Neural crest cell (in vitro differentiated cells): Measurements from ENCODE around the gene BPIFA3. TPM values are rescaled to one million over a fixed set of nuclear protein-coding genes. Genes with fewer than 3 reads are reported as not detected.

Experiments used
- DNase-seq: peaks from one replicate; pipeline ENCODE4 v3.0.0; 2021; ENCODE audit warnings: low read depth, mixed read lengths, low spot score
- H3K27ac Mint-ChIP-seq: one replicate; pipeline ENCODE4 v1.8.0; 2021; ENCODE audit warnings: mild to moderate bottlenecking, mixed read lengths; ENCODE audit not compliant: unreplicated experiment
- H3K27me3 Mint-ChIP-seq: 2 replicates; pipeline ENCODE4 v1.8.0; 2021; ENCODE audit warnings: low read depth, mild to moderate bottlenecking, mixed read lengths
- H3K36me3 Mint-ChIP-seq: 2 replicates; pipeline ENCODE4 v1.8.0; 2021; ENCODE audit warnings: low read depth, mild to moderate bottlenecking, mixed read lengths
- H3K4me1 Mint-ChIP-seq: 2 replicates; pipeline ENCODE4 v1.8.0; 2021; ENCODE audit warnings: mixed read lengths
- H3K4me3 Mint-ChIP-seq: one replicate; pipeline ENCODE4 v1.8.0; 2021; ENCODE audit warnings: mild to moderate bottlenecking, mixed read lengths
- H3K9me3 Mint-ChIP-seq: 2 replicates; pipeline ENCODE4 v1.8.0; 2021; ENCODE audit warnings: mixed read lengths
- CTCF ChIP-seq: fragments of 200-600 bp; sonication (generic); conservative IDR thresholded peaks from 2 replicates; pipeline ENCODE4 v1.5.0; 2021; ENCODE audit warnings: antibody characterized with exemption, mild to moderate bottlenecking
- total RNA-seq: library from RNA; stranded (reverse); gene quantifications from 2 replicates; pipeline ENCODE4 v1.2.1, GENCODE V29; 2021

The BPIFA3 gene
- total RNA-seq, 1 donor from 2014 or later = not detected

GRCh38 chr20:33239418-33239817, 22.3 kb downstream of the BPIFA3 start:
- Mint-ChIP-seq H3K27ac (no peak overlapping the region), H3K4me1 (no peaks in the 10 kb centered on the region), H3K27me3 (peaks cover 66% of the 10 kb centered on the region), H3K4me3 (no peak overlapping the region), H3K9me3 (no peaks in the 10 kb centered on the region), H3K36me3 (no peaks in the 10 kb centered on the region)
- no peak for TF ChIP-seq CTCF
- no peak for DNase-seq

- Mint-ChIP-seq H3K4me1 (no peaks in the 10 kb centered on the region), H3K27ac (no peak overlapping the region), H3K27me3 (peaks cover 60% of the 10 kb centered on the region), H3K9me3 (no peaks in the 10 kb centered on the region), H3K36me3 (no peaks in the 10 kb centered on the region), H3K4me3 (no peak overlapping the region)
- TF ChIP-seq CTCF = no peak
- no peak for DNase-seq
These were observed 23.0 kb downstream of the BPIFA3 start for GRCh38 chr20:33239979-33240736.

GRCh38 chr20:33240923-33241322, 23.8 kb downstream of the BPIFA3 start:
- H3K36me3 Mint-ChIP-seq = no peaks in the 10 kb centered on the region
- no peak overlapping the region for H3K27ac Mint-ChIP-seq
- H3K9me3 Mint-ChIP-seq = no peaks in the 10 kb centered on the region
- H3K4me3 Mint-ChIP-seq = no peak overlapping the region
- H3K4me1 Mint-ChIP-seq = no peaks in the 10 kb centered on the region
- TF ChIP-seq CTCF = no peak
- DNase-seq = no peak
- H3K27me3 Mint-ChIP-seq = peaks cover 53% of the 10 kb centered on the region

- Mint-ChIP-seq H3K4me1 (no peaks in the 10 kb centered on the region), H3K36me3 (no peaks in the 10 kb centered on the region), H3K4me3 (no peak overlapping the region), H3K27me3 (peaks cover 37% of the 10 kb centered on the region), H3K9me3 (no peaks in the 10 kb centered on the region), H3K27ac (no peak overlapping the region)
- no peak for DNase-seq
- TF ChIP-seq CTCF = no peak
These were observed 25.4 kb downstream of the BPIFA3 start for GRCh38 chr20:33242319-33243100.

- Mint-ChIP-seq H3K4me3 (no peak overlapping the region), H3K27ac (no peak overlapping the region), H3K36me3 (no peaks in the 10 kb centered on the region), H3K4me1 (no peaks in the 10 kb centered on the region), H3K9me3 (no peaks in the 10 kb centered on the region), H3K27me3 (peaks cover 16% of the 10 kb centered on the region)
- no peak for DNase-seq
- TF ChIP-seq CTCF = no peak
These were observed 28.9 kb downstream of the BPIFA3 start for GRCh38 chr20:33246077-33246476.
